HL-60 (cell line): ENCODE results near the gene MISP3.

Source experiments
- DNase-seq, 2 experiments: peaks; one replicate each; pipeline ENCODE4 v3.0.0-alpha.2; 2010 to 2020; ENCODE audit warnings: low read depth in 1 of 2, low spot score in 1 of 2
- H3K27ac ChIP-seq: fragments of 250-450 bp; sonication (Bioruptor Pico); replicated peaks from 2 replicates; pipeline ENCODE4 v1.5.1; 2020; ENCODE audit warnings: mild to moderate bottlenecking, moderate library complexity
- H3K27me3 ChIP-seq: fragments of 250-450 bp; sonication (Bioruptor Pico); 2 replicates; pipeline ENCODE4 v1.5.1; 2021; ENCODE audit warnings: mild to moderate bottlenecking, moderate library complexity; ENCODE audit not compliant: insufficient read depth, poor library complexity, severe bottlenecking
- H3K4me3 ChIP-seq: replicated peaks from 2 replicates; pipeline ENCODE4 v1.5.1; 2011; ENCODE audit warnings: mild to moderate bottlenecking, control low read depth, low read length; ENCODE audit not compliant: insufficient read depth
- CTCF ChIP-seq: IDR thresholded peaks from one replicate; pipeline ENCODE4 v1.5.1; 2011; ENCODE audit warnings: low read length, control low read depth, inconsistent platforms; ENCODE audit not compliant: insufficient read depth
- GABPA ChIP-seq: IDR thresholded peaks from 2 replicates; pipeline ENCODE4 v1.6.1; 2012; ENCODE audit warnings: low read depth
- POLR2AphosphoS5 ChIP-seq: IDR thresholded peaks from 2 replicates; pipeline ENCODE4 v1.6.1; 2012; ENCODE audit warnings: low read depth
- REST ChIP-seq: IDR thresholded peaks from 2 replicates; pipeline ENCODE4 v1.6.1; 2012; ENCODE audit warnings: low read depth; ENCODE audit not compliant: insufficient replicate concordance
- SPI1 ChIP-seq: IDR thresholded peaks from 2 replicates; pipeline ENCODE4 v1.6.1; 2012; ENCODE audit warnings: low read depth, mild to moderate bottlenecking, borderline replicate concordance

MISP3 gene

GRCh38 chr19:14119644-14120496 is 47.3 kb downstream of the MISP3 start:
- H3K27me3 ChIP-seq: no peaks in the 10 kb centered on the region
- TF ChIP-seq POLR2AphosphoS5 (0 out of 2 replicates have a peak, but pooled peaks have one; percentile 9), GABPA (no peak)
- no peak overlapping the region; the same call in 1 of the 2 replicates for H3K27ac ChIP-seq
- H3K4me3 ChIP-seq: no peak overlapping the region
- no peak for DNase-seq

- no peak for TF ChIP-seq GABPA
- no peak for TF ChIP-seq SPI1
- no peak for TF ChIP-seq REST
- no peak for TF ChIP-seq POLR2AphosphoS5
- TF ChIP-seq CTCF: no peak
- no peak for DNase-seq
- Histone ChIP-seq H3K27me3 (no peaks in the 10 kb centered on the region), H3K27ac (no peak overlapping the region), H3K4me3 (no peak overlapping the region)
Measured at GRCh38 chr19:14120497-14120780, 47.9 kb downstream of the MISP3 start.

GRCh38 chr19:14122924-14123323 is 50.3 kb downstream of the MISP3 start:
- Histone ChIP-seq H3K27ac (no peak overlapping the region), H3K4me3 (no peak overlapping the region), H3K27me3 (no peaks in the 10 kb centered on the region)
- DNase-seq: no peak
- no peak for TF ChIP-seq REST
- TF ChIP-seq SPI1: no peak
- TF ChIP-seq GABPA: no peak
- no peak for TF ChIP-seq POLR2AphosphoS5
- TF ChIP-seq CTCF: no peak
